ENCODE measurements around the gene TTC7B.

Gene TTC7B

DNA sequence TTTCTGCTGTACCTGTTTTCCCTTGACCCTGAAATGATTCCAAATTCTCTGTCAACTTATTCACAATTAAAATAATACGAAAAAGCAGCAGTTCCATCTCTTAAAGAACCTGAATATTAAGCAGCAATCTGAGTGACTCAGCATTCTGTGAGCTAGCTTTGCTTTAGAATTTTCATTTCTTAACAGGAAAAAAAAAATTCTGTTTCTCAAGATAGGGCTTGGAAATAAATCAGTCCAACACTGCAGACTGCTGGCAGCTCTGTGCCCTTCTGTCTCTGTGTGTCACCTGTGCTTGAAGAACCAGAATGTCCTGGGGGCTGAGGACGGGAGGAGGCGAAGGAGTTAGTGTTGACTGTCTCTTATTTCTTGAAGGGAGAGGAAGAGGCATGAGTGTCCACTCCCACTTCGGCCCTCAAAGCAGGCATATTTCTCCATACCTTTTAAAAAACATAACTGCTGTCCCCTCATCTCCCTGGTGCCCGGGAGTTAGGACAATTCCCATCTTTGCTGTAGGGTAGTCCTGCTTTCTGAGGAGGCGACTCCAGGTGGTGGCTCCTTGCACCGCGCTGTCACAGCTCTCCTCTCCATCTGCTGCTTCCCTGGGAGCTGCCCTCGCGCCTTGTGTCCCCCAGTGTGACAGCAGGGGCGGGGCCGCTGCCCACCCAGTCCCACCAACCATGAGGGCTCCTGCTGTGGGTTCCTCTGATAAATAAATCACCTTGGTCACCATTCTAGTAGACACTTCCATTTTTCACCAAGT is 216.3 kb downstream of the TTC7B start:
- DNase-seq (ENCODE audit: low read depth), result no peak

DNA sequence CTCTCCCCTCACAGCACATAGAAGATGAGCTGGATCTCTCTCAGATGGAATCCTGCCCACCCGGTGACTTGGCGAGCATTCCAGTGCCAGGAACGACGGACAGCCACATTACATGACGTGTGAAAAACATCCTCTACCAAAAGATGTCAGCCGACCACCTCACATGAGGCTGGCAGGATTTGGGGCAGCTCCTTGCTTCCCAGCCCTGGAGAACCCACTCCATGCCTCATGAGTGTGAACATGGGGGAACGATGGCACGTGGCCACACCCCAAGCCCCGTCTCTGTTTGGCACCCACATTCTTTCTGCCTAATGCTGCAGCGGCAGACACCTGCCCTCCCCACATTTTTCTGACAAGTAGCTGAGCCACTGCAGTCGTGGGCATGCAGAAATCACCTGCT is 216.9 kb downstream of the TTC7B start:
- no peak for DNase-seq (ENCODE audit: low read depth)

GRCh38 chr14:90597961-90598360 is 218.3 kb downstream of the TTC7B start:
- DNase-seq (ENCODE audit: low read depth), result no peak

DNA sequence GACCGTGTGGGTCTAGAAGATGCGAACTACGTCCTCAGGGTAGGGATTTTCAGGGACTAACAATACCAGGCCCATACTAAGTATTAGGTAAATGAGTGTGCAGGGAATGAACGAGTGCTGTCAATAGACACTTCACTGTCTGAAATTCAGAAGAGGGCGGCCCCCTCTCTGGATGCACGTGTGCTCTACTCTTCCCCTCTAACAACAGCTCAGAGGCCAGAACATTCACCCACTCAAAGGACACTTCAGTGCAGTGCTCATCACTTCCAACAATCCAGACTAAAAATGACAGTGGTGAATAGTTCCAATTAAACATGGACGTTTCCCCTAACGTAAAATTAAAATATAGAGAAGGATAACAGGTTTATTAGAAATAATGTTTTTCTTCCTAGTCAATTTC is 219.5 kb downstream of the TTC7B start:
- DNase-seq (ENCODE audit: low read depth), result no peak

- no peak for DNase-seq (ENCODE audit: low read depth)
Observed at GRCh38 chr14:90593254-90594040, 222.8 kb downstream of the TTC7B start.

GRCh38 chr14:90592655-90593054 is 223.6 kb downstream of the TTC7B start:
- DNase-seq (ENCODE audit: low read depth), result no peak

DNA sequence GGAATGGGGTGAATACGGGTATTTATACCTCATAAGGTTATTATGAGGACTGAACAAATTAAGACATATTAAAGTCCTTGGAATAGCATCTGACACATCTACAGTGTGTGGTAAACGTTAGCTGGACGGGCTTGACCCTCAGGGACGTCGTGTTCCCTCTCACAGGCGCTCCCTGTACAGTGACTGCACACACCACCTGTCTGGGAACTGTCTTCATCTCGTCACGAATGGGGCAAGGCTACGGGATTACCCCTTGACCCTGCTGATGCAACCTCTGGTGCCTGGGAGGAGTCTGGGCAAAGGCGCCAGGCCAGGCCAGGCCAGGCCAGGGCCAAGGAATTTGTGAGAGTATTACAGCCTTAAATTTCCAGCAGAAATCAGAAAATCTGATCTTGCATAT is 228.3 kb downstream of the TTC7B start:
- no peak for DNase-seq (ENCODE audit: low read depth)

- no peak for DNase-seq (ENCODE audit: low read depth)
Observed at GRCh38 chr14:90587252-90587910, 228.8 kb downstream of the TTC7B start.

- DNase-seq (ENCODE audit: low read depth), result no peak
Observed at GRCh38 chr14:90585106-90585505, 231.1 kb downstream of the TTC7B start.

DNA sequence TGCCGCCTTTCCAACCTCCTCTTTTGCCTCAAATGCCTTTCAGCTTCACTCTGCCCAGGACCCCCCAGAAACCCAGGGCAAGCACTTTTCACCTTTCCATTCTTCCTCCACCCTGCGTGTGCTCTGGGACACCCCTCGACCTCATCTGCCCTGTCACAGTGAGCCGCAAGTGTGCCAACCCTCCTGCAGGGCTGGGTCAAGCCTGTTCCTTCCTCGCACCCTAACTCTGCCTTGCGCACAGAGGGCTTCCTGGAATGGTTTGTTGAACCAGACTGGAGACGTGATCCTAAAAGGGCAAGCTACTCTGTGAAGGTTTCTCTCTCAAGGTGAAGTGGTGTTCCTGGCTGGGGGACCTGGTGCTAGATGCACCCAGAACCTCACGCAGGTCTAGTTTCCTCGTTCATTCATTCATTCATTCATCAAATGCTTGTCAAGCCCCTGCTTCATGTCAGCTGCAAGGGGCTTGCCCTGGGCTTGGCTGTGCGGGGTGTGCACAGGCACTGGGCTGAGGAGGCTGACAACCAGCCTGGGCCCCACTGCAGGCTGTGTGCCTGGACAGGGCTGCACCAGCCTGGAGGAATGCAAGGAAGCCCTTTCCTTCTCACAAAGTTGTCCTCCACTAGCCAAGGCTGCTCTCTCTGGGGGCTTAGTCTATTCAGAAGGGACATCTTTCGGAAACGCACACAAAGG is 232.2 kb downstream of the TTC7B start:
- no peak for DNase-seq (ENCODE audit: low read depth)

DNA sequence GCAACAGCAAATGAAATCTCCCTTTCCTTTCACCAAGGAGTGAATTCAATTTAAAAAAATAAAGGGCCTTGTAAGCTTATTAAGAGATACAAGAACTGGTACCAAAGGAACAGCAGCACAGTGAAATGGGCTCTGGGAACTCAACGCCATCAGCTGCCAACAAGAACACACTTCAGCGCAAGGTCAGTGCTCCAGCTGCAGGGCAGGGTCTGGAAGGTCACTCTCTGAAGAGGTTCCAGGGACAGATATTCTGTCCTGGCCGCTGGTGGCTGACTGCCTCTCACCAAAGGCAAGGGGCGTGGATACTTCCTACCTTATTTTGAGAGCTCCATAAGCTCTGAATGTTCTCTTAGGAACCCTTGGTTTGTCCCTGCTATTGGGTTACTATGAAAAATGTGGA is 232.8 kb downstream of the TTC7B start:
- no peak for DNase-seq (ENCODE audit: low read depth)

GRCh38 chr14:90582166-90582565 is 234.1 kb downstream of the TTC7B start:
- no peak for DNase-seq (ENCODE audit: low read depth)

DNA sequence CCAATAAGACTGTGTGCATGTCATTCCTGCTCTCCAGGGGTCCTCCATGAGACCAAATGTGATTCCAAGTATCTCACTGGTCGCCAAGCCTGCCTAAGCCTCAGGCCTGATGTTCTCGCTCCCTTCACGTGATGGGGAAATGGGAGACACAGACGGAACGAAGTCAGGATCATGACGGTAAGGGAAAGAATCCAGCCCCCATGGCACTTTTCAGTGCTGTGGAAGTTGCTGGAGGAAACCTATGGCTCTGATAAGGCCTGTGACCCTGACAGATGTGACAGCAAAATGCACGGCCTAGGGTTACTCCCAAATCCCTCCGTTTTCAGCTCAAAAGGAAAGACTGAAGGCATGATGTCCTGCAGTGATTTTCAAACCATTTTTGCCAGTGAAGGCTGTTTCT is 234.5 kb downstream of the TTC7B start:
- DNase-seq (ENCODE audit: low read depth), result no peak

GRCh38 chr14:90580377-90581335 is 235.6 kb downstream of the TTC7B start:
- no peak for DNase-seq (ENCODE audit: low read depth)

DNA sequence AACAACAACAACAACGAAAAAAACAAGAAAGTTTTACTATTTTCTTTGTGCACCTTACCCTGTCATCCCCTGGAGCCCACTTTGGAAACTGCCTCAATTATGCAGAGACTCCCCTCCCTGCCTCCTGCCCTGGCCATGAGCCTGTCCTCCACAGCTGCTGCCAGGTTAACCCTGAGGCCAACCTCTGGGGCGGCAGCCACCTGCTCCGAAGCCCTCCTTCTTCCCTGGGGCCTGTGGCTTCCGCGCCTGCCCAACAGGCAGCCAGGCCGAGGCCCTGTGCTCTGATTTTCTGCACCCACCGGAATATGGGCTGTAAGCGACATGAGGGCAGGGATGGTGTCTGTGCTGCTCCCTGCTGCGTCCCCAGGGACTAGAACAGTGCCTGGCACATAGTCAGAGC is 236.4 kb downstream of the TTC7B start:
- DNase-seq (ENCODE audit: low read depth), result no peak

GRCh38 chr14:90579088-90579487 is 237.1 kb downstream of the TTC7B start:
- no peak for DNase-seq (ENCODE audit: low read depth)

DNA sequence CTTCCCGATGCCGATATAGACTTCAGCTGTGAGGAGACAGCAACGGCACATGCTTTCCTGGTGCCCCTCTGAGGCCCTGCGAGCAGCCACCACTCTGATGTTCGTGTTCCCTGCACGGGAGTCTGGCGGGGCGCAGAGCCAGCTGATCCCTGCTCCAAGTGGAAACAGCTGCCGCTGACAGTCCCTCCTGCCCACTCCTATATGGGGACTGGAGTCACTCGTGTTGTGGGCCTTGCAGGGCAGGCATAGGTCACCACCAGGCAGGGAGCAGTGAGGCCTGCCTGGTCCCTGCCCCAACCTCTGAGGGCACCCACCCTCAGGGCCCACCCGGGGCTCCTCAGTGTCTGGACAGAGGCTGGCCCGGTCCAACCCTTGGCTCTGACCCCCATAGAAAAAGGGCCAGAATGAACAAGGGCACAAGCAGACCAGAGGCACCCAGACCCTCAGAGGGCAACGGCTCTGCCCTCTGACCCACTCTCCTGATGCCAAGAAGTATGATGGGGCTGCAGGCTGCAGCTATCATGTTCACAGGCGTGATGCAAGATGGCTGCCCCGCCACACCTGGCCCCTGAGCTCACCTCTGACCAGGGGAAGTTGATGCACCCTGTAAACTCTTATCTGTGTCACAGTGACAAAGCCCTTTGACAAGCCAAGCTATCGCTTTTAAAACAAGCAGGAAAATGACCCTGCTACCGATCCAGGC is 237.8 kb downstream of the TTC7B start:
- no peak for DNase-seq (ENCODE audit: low read depth)

GRCh38 chr14:90577661-90578282 is 238.5 kb downstream of the TTC7B start:
- no peak for DNase-seq (ENCODE audit: low read depth)

- DNase-seq (ENCODE audit: low read depth), result no peak
Observed at GRCh38 chr14:90576981-90577660, 239.1 kb downstream of the TTC7B start.

GRCh38 chr14:90576581-90576980 is 239.6 kb downstream of the TTC7B start:
- no peak for DNase-seq (ENCODE audit: low read depth)

All from stimulated activated CD8-positive, alpha-beta memory T cell treated with anti-CD3 and anti-CD28 coated beads, Interleukin-4, amount 100 ng/mL, for 24 hours (primary cell).